IMR-90 (cell line): ENCODE results near the gene WDTC1. TPM values are rescaled to one million over a fixed set of nuclear protein-coding genes. Genes with fewer than 3 reads are reported as not detected.
A peak's percentile ranks its signal among the peaks of the same experiment; 100 is the strongest.

Experiments
- ATAC-seq: fragments of 200-7000 bp; cut with Tn5 transposase; 2 replicates; pipeline ENCODE4 v1.9.1; 2020; ENCODE audit warnings: low read depth, mild to moderate bottlenecking, moderate library complexity
- BruUV-seq: library from RNA; stranded (reverse); fragments of 400-500 nt; replicated peaks from 2 replicates; lab custom pipeline; 2021; lab: Mats Ljungman, UMichigan
- CTCF ChIA-PET: fragments of 300-600 bp; formaldehyde crosslinking; extraction: SDS; loops from one replicate; lab custom pipeline; 2021; ENCODE audit warnings: antibody characterized with exemption; lab: Yijun Ruan, JAX
- POLR2A ChIA-PET: fragments of 300-600 bp; sonication (Branson Sonifier 250); formaldehyde crosslinking; loops from one replicate; lab custom pipeline; 2022; ENCODE audit warnings: antibody characterized with exemption; ENCODE audit not compliant: unreplicated experiment; lab: Charles Lee
- DNase-seq: peaks from one replicate; pipeline ENCODE4 v3.0.0; 2013
- H2AFZ ChIP-seq: replicated peaks from 2 replicates; pipeline ENCODE3; 2013; ENCODE audit warnings: low read length, mild to moderate bottlenecking; ENCODE audit not compliant: poor library complexity
- H2AK5ac ChIP-seq: 2 replicates; pipeline ENCODE4 v1.6.1; 2013; ENCODE audit warnings: low read depth, low read length, inconsistent platforms
- H2AK9ac ChIP-seq: replicated peaks from 2 replicates; pipeline ENCODE3; 2013; ENCODE audit warnings: mild to moderate bottlenecking, low read depth, low read length, moderate library complexity; ENCODE audit not compliant: poor library complexity
- H2BK120ac ChIP-seq: 2 replicates; pipeline ENCODE4 v1.6.1; 2013; ENCODE audit warnings: low read depth, low read length, inconsistent platforms
- H2BK15ac ChIP-seq: 3 replicates; pipeline ENCODE4 v1.6.1; 2013; ENCODE audit warnings: low read depth, low read length, inconsistent platforms
- H2BK20ac ChIP-seq: 2 replicates; pipeline ENCODE4 v1.6.1; 2013; ENCODE audit warnings: low read depth, mild to moderate bottlenecking, inconsistent platforms, low read length, moderate library complexity
- H2BK5ac ChIP-seq: 2 replicates; pipeline ENCODE4 v1.6.1; 2013; ENCODE audit warnings: mild to moderate bottlenecking, low read depth, low read length, inconsistent platforms; ENCODE audit not compliant: poor library complexity, severe bottlenecking
- H3K14ac ChIP-seq: replicated peaks from 2 replicates; pipeline ENCODE4 v1.6.1; 2013; ENCODE audit warnings: low read depth, low read length, inconsistent platforms
- H3K18ac ChIP-seq: 2 replicates; pipeline ENCODE4 v1.6.1; 2013; ENCODE audit warnings: low read depth, low read length, control low read depth
- H3K23ac ChIP-seq: 2 replicates; pipeline ENCODE4 v1.6.1; 2013; ENCODE audit warnings: low read depth, low read length, inconsistent platforms
- H3K27ac ChIP-seq: 2 replicates; pipeline ENCODE4 v1.5.1; 2013; ENCODE audit warnings: mild to moderate bottlenecking, control low read depth, low read length; ENCODE audit not compliant: insufficient read depth
- H3K27me3 ChIP-seq: 2 replicates; pipeline ENCODE4 v1.6.1; 2013; ENCODE audit warnings: low read length; ENCODE audit not compliant: control insufficient read depth, insufficient read depth
- H3K36me3 ChIP-seq: 2 replicates; pipeline ENCODE4 v1.6.1; 2013; ENCODE audit warnings: low read length, mixed read lengths; ENCODE audit not compliant: control insufficient read depth, insufficient read depth
- H3K4ac ChIP-seq: 2 replicates; pipeline ENCODE4 v1.6.1; 2013; ENCODE audit warnings: low read depth, low read length, inconsistent platforms
- H3K4me1 ChIP-seq: 2 replicates; pipeline ENCODE4 v1.6.1; 2013; ENCODE audit warnings: low read length, mixed read lengths; ENCODE audit not compliant: control insufficient read depth, insufficient read depth
- H3K4me2 ChIP-seq: 2 replicates; pipeline ENCODE4 v1.6.1; 2013; ENCODE audit warnings: low read depth, mild to moderate bottlenecking, control low read depth, low read length, moderate library complexity
- H3K4me3 ChIP-seq: 2 replicates; pipeline ENCODE4 v1.5.1; 2013; ENCODE audit warnings: low read depth, mild to moderate bottlenecking, control low read depth, low read length, moderate library complexity; ENCODE audit not compliant: insufficient read depth
- H3K56ac ChIP-seq: 2 replicates; pipeline ENCODE4 v1.6.1; 2013; ENCODE audit warnings: low read length, inconsistent platforms; ENCODE audit not compliant: insufficient read depth; ENCODE audit errors: extremely low read depth
- H3K79me1 ChIP-seq, 2 experiments: 2 replicates each; pipeline ENCODE4 v1.6.1; 2013; ENCODE audit warnings: low read length in 2 of 2, inconsistent platforms in 1 of 2, low read depth in 1 of 2
- H3K9ac ChIP-seq: 2 replicates; pipeline ENCODE4 v1.6.1; 2013; ENCODE audit warnings: low read depth, low read length, control low read depth
- H3K9me1 ChIP-seq: 2 replicates; pipeline ENCODE4 v1.6.1; 2013; ENCODE audit warnings: low read length, inconsistent platforms; ENCODE audit not compliant: insufficient read depth
- H3K9me3 ChIP-seq: 2 replicates; pipeline ENCODE4 v1.6.1; 2013; ENCODE audit warnings: low read length; ENCODE audit not compliant: control insufficient read depth, insufficient read depth
- H4K20me1 ChIP-seq: 2 replicates; pipeline ENCODE4 v1.6.1; 2013; ENCODE audit warnings: low read length, inconsistent platforms; ENCODE audit not compliant: insufficient read depth
- H4K5ac ChIP-seq: 2 replicates; pipeline ENCODE4 v1.6.1; 2013; ENCODE audit warnings: mild to moderate bottlenecking, low read depth, low read length, control low read depth
- H4K8ac ChIP-seq, 2 experiments: 2 replicates each; pipeline ENCODE4 v1.6.1; 2013; ENCODE audit warnings: low read depth in 2 of 2, low read length in 2 of 2, control low read depth in 1 of 2, inconsistent platforms in 1 of 2
- H4K91ac ChIP-seq: 2 replicates; pipeline ENCODE4 v1.6.1; 2013; ENCODE audit warnings: low read depth, low read length, inconsistent platforms; ENCODE audit not compliant: insufficient read depth
- CHD1 ChIP-seq: IDR thresholded peaks from 2 replicates; pipeline ENCODE4 v1.6.1; 2012; ENCODE audit warnings: low read depth, low read length, improper control_type of control experiment
- CTCF ChIP-seq: conservative IDR thresholded peaks from 2 replicates; pipeline ENCODE4 v1.5.1; 2012; ENCODE audit warnings: mild to moderate bottlenecking, low read depth, low read length, improper control_type of control experiment
- MAZ ChIP-seq: IDR thresholded peaks from 2 replicates; pipeline ENCODE4 v1.6.1; 2012; ENCODE audit warnings: low read depth, mild to moderate bottlenecking, low read length, improper control_type of control experiment, moderate library complexity, borderline replicate concordance
- NFE2L2 ChIP-seq: fragments of 150-350 bp; IDR thresholded peaks from 2 replicates; pipeline ENCODE4 v1.6.1; 2016; ENCODE audit warnings: low read depth, mild to moderate bottlenecking, low read length
- POLR2A ChIP-seq: IDR thresholded peaks from 2 replicates; pipeline ENCODE4 v1.6.1; 2012; ENCODE audit warnings: mild to moderate bottlenecking, low read depth, low read length
- RCOR1 ChIP-seq: IDR thresholded peaks from 2 replicates; pipeline ENCODE4 v1.6.1; 2012; ENCODE audit warnings: mild to moderate bottlenecking, low read length, improper control_type of control experiment; ENCODE audit not compliant: insufficient replicate concordance
- WGBS, 2 experiments: methylation state at CpG; one replicate each; pipeline versions ENCODE4 v1.1.5 to v1.1.7; 2013; ENCODE audit warnings: missing lambda C conversion rate in 2 of 2; ENCODE audit not compliant: insufficient read length in 1 of 2; ENCODE audit errors: extremely low coverage in 2 of 2; 5-methylcytosine and 5-hydroxymethylcytosine counted together
- dilution Hi-C: fragments of 300-500 bp; cut with HindIII; formaldehyde crosslinking; loops from one replicate; pipeline ENCODE4 v1.14.3; 2018; ENCODE audit warnings: low sequenced_read_pairs; ENCODE audit not compliant: unreplicated experiment
- in situ Hi-C: fragments of 300-500 bp; cut with MboI; formaldehyde crosslinking; loops from 3 replicates; pipeline ENCODE4 v1.14.3; 2019; ENCODE audit warnings: low sequenced_read_pairs, inconsistent platforms, mixed read lengths
- intact Hi-C: fragments of 100-400 bp; cut with micrococcal nuclease; formaldehyde crosslinking; loops from 2 replicates; pipeline ENCODE4 v1.10.0; 2022
- polyA plus RNA-seq, 3 experiments: library from polyadenylated mRNA; depleted of rRNA; stranded (reverse); fragments of >200 nt; gene quantifications; 2 replicates each; pipeline ENCODE4 v1.2.3, GENCODE V29; 2012; ENCODE audit warnings: low replicate concordance in 1 of 3
- total RNA-seq: library from RNA; depleted of rRNA; stranded (reverse); fragments of >200 nt; gene quantifications from 2 replicates; pipeline ENCODE4 v1.2.3, GENCODE V29; 2012

Gene WDTC1
- total and polyA plus RNA-seq, 2 of the 4 experiments (the other 2 are of a cell fraction), result 9.9 to 15.2 TPM

- no peak for DNase-seq
- H4K20me1 ChIP-seq, result 0 out of 2 replicates have a peak, but pooled peaks cover 4% of the 10 kb centered on the region
- peak overlapping the region; percentile 94 for H2AK9ac ChIP-seq
- peak overlapping the region; percentile 92 for H3K4ac ChIP-seq
- H3K27ac ChIP-seq, result peak overlapping the region; percentile 74; the same call in 1 of the 2 replicates
- no peak overlapping the region for H2BK15ac ChIP-seq
- ATAC-seq, result no peak
- H3K27me3 ChIP-seq, result no peaks in the 10 kb centered on the region
- H2BK5ac ChIP-seq, result peak overlapping the region; percentile 74
- ChIA-PET CTCF (interaction anchor here (0.5 to 7.1 kb wide), 8 partner anchors 13 to 244 kb away, joined by 3 to 79 read pairs (median 4); no protein-coding TSS in a partner anchor), POLR2A (no interaction called here)
- dilution Hi-C loops, result no loop called here
- peak overlapping the region; percentile 55 to 91; a peak in 2 of 4 replicates for H4K8ac ChIP-seq
- peaks cover 27% of the 10 kb centered on the region for H3K4me1 ChIP-seq
- TF ChIP-seq NFE2L2 (no peak), POLR2A (no peak), RCOR1 (no peak), CTCF (no peak), MAZ (no peak), CHD1 (no peak)
- H2AFZ ChIP-seq, result no peak overlapping the region
- peaks cover 14% of the 10 kb centered on the region; the same call in 1 of the 2 replicates for H3K36me3 ChIP-seq
- BruUV-seq, result no TSS peak
- H3K23ac ChIP-seq, result no peak overlapping the region
- no peak overlapping the region for H3K4me2 ChIP-seq
- intact Hi-C loops, result loop anchor here (2.0 kb wide), 2 partner anchors 65 to 361 kb away; partner anchors contain the start of gene MAP3K6
- H3K9me1 ChIP-seq, result peaks cover 13% of the 10 kb centered on the region
- H2AK5ac ChIP-seq, result peak overlapping the region; percentile 92; the same call in 1 of the 2 replicates
- H3K9me3 ChIP-seq, result no peaks in the 10 kb centered on the region
- no peak overlapping the region for H3K4me3 ChIP-seq
- no peak overlapping the region for H4K5ac ChIP-seq
- no peak overlapping the region for H3K14ac ChIP-seq
- in situ Hi-C loops, result loop anchor here (5.0 kb wide), 2 partner anchors 91 to 306 kb away; partner anchors contain the start of gene GPR3
- 0 out of 2 replicates have a peak overlapping the region, but pooled peaks have one; percentile 85 for H2BK120ac ChIP-seq
- no peak overlapping the region for H4K91ac ChIP-seq
- no peak overlapping the region for H3K18ac ChIP-seq
- H3K56ac ChIP-seq, result no peak overlapping the region
- H2BK20ac ChIP-seq, result 0 out of 2 replicates have a peak overlapping the region, but pooled peaks have one; percentile 60
- H3K9ac ChIP-seq, result peak overlapping the region; percentile 34; the same call in 1 of the 2 replicates
- H3K79me1 ChIP-seq, result peaks cover 0 to 21% of the 10 kb centered on the region in 2 experiments; a peak in 2 of 4 replicates
- WGBS, 2 experiments, result 74% methylated on average over 4 of the region's 10 CpGs; no CpG with 5 or more reads in 1 of the 2 experiments
These were observed 67.3 kb downstream of the WDTC1 start for GRCh38 chr1:27301582-27302199.
